Measurements from ENCODE around the gene SRGAP3.

GRCh38 chr3:9035961-9036360 lies 213.5 kb downstream of the SRGAP3 start:
- TF ChIP-seq CTCF (IDR thresholded peaks at IDR 0.05) (no peak), POLR2A (IDR thresholded peaks at IDR 0.05) (no peak), EP300 (IDR thresholded peaks at IDR 0.05; ENCODE audit: low read depth) (no peak)
